Upper lobe of left lung (tissue), 4 donors: ENCODE measurements around the gene FGFR1OP2.

Source experiments
- POLR2A ChIP-seq, 4 donors: fragments of 450-650 bp; IDR thresholded peaks; one replicate each; pipeline ENCODE4 v1.5.1; 2016 to 2017; ENCODE audit warnings: antibody characterized with exemption in 4 of 4, mild to moderate bottlenecking in 2 of 4
- POLR2AphosphoS5 ChIP-seq, 2 donors: sonication (generic); formaldehyde crosslinking; IDR thresholded peaks; one replicate each; pipeline ENCODE4 v1.5.1; 2017; ENCODE audit warnings: antibody characterized with exemption in 2 of 2

- TF ChIP-seq POLR2AphosphoS5 (IDR thresholded peaks at IDR 0.05), result no peak
- no peak for TF ChIP-seq POLR2A (IDR thresholded peaks at IDR 0.05)
Measured at GRCh38 chr12:26918321-26919215, 19.7 kb upstream of the FGFR1OP2 start.
